Duodenal mucosa (tissue), 2 donors: ENCODE measurements around the gene KCNIP3.

ENCODE experiments used
- H3K27ac ChIP-seq: one replicate; pipeline ENCODE4 v1.7.0; 2013; ENCODE audit warnings: low read depth, low read length
- H3K27me3 ChIP-seq, 2 donors: one replicate each; pipeline ENCODE4 v1.7.0; 2013; ENCODE audit warnings: low read length in 2 of 2, control low read depth in 1 of 2; ENCODE audit not compliant: insufficient read depth in 2 of 2, control insufficient read depth in 1 of 2
- H3K36me3 ChIP-seq, 2 donors: one replicate each; pipeline ENCODE4 v1.7.0; 2013; ENCODE audit warnings: low read length in 2 of 2, control low read depth in 1 of 2; ENCODE audit not compliant: insufficient read depth in 2 of 2, control insufficient read depth in 1 of 2
- H3K4me1 ChIP-seq, 2 donors: one replicate each; pipeline ENCODE4 v1.7.0; 2013; ENCODE audit warnings: low read length in 2 of 2, control low read depth in 1 of 2; ENCODE audit not compliant: insufficient read depth in 2 of 2, control insufficient read depth in 1 of 2
- H3K4me3 ChIP-seq, 2 donors: one replicate each; pipeline ENCODE4 v1.7.0; 2013; ENCODE audit warnings: low read length in 2 of 2, low read depth in 1 of 2
- H3K9ac ChIP-seq, 2 donors: one replicate each; pipeline ENCODE4 v1.7.0; 2013; ENCODE audit warnings: low read length in 2 of 2, low read depth in 1 of 2
- H3K9me3 ChIP-seq, 2 donors: one replicate each; pipeline ENCODE4 v1.7.0; 2013; ENCODE audit warnings: low read length in 2 of 2, control low read depth in 1 of 2; ENCODE audit not compliant: control insufficient read depth in 1 of 2

KCNIP3 gene

DNA sequence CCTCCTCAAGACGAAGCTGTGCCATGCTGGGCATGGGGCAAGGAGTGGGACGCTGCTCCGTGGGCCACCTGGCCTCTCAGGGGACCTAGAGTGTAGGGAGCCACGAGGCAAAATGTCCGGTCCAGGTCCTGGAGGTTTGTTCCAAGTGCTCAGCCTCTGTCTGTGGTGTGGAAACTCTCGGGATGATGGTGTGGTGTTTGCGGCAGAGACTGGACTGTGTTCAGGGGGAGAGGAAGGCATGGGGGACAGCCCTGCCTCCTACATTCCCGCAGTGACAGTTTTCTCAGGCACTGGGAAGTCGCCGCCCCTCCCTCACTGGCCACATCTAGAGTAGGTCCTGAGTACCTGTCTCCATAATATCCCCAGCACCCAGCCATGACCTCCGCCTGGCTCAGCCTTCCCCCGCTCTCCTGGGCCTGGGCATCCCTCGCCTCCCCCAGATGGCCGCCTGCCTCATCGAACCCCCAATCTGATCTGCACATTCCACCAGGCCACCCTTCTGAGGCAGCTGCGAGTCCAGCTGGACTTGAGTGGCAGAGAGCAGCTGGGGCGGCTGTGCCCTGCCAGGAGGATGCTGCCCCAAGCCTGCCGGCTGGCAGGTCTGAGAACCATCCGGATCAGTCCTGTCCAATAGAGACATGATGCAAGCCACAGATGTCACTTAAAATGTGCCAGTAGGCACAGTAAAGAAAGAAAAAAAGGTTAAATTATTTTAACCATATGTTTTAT, 6.2 kb downstream of the KCNIP3 start:
- Histone ChIP-seq H3K9ac (no peak overlapping the region), H3K4me3 (no peak overlapping the region), H3K9me3 (no peaks in the 10 kb centered on the region), H3K27me3 (peaks cover 0 to 4% of the 10 kb centered on the region in 2 donors), H3K27ac (no peak overlapping the region), H3K4me1 (peaks cover 10 to 14% of the 10 kb centered on the region in 2 donors), H3K36me3 (no peaks in the 10 kb centered on the region)

- Histone ChIP-seq H3K27me3 (no peaks in the 10 kb centered on the region), H3K4me1 (peaks cover 12 to 20% of the 10 kb centered on the region in 2 donors), H3K9me3 (no peaks in the 10 kb centered on the region), H3K36me3 (no peaks in the 10 kb centered on the region), H3K4me3 (no peak overlapping the region), H3K9ac (no peak overlapping the region), H3K27ac (no peak overlapping the region)
Measured at GRCh38 chr2:95305380-95306061, 8.4 kb downstream of the KCNIP3 start.

DNA sequence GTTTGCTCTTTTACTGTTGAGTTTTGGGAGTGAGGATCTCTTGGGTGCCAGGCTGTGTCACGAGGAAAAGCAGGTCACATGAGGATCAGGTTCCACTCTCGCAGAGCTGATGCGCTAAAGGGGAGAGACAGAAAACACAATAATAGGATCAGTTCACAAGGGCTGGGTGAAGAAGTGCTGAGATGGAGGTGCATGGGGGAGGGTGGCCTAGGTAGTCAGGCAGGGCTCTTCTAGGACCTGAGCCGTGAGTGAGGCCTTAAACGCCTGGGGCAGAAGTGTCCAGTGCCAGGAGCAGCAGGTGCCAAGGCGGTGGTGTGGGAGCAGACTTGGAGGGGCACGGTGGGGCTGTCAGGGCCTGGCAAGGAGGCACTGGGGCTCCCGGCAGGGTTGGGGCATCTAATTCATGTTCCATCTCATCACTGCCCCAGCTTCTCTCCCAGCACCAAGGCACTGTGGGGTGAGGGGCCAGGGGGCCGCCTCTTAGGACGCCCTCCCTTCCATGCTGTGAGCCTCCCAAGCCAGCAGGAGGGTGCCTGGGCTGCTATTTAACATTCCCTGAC, 9.3 kb downstream of the KCNIP3 start:
- Histone ChIP-seq H3K4me1 (peaks cover 21 to 26% of the 10 kb centered on the region in 2 donors), H3K9me3 (no peaks in the 10 kb centered on the region), H3K9ac (no peak overlapping the region)

DNA sequence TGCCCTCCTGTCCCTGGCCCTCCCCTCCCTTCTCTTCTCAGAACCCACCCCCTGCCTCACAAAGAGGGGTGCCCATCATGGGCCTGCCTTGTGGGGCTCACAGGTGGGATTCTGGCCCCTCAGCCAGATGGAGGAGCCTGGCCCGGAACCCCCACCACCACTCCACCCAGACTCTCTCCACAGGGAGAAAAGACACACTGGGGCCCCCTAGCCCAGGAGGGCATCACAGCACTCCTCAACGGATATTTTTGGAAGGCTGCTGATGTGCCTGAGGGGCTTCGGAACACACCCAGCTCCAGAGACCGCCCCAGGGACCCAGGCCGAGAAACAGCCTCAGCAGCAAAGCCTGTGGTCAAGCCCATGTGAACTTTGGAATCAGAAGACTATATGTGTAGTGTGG, 9.9 kb downstream of the KCNIP3 start:
- no peaks in the 10 kb centered on the region for H3K27me3 ChIP-seq
- peaks cover 21 to 26% of the 10 kb centered on the region in 2 donors for H3K4me1 ChIP-seq
- no peaks in the 10 kb centered on the region for H3K36me3 ChIP-seq
- H3K9me3 ChIP-seq, result no peaks in the 10 kb centered on the region
- no peak overlapping the region for H3K27ac ChIP-seq
- H3K4me3 ChIP-seq, result no peak overlapping the region
- H3K9ac ChIP-seq, result no peak overlapping the region

More for the DNA sequence above, 9.3 kb downstream of the KCNIP3 start:
- H3K27me3 ChIP-seq, result no peaks in the 10 kb centered on the region
- H3K4me3 ChIP-seq, result no peak overlapping the region
- no peaks in the 10 kb centered on the region for H3K36me3 ChIP-seq
- no peak overlapping the region for H3K27ac ChIP-seq

- no peak overlapping the region for H3K9ac ChIP-seq
- H3K27ac ChIP-seq, result no peak overlapping the region
- H3K27me3 ChIP-seq, result no peaks in the 10 kb centered on the region
- no peak overlapping the region for H3K4me3 ChIP-seq
- no peaks in the 10 kb centered on the region for H3K36me3 ChIP-seq
- H3K9me3 ChIP-seq, result no peaks in the 10 kb centered on the region
- peaks cover 21 to 26% of the 10 kb centered on the region in 2 donors for H3K4me1 ChIP-seq
Measured at GRCh38 chr2:95307878-95308277, 10.7 kb downstream of the KCNIP3 start.

DNA sequence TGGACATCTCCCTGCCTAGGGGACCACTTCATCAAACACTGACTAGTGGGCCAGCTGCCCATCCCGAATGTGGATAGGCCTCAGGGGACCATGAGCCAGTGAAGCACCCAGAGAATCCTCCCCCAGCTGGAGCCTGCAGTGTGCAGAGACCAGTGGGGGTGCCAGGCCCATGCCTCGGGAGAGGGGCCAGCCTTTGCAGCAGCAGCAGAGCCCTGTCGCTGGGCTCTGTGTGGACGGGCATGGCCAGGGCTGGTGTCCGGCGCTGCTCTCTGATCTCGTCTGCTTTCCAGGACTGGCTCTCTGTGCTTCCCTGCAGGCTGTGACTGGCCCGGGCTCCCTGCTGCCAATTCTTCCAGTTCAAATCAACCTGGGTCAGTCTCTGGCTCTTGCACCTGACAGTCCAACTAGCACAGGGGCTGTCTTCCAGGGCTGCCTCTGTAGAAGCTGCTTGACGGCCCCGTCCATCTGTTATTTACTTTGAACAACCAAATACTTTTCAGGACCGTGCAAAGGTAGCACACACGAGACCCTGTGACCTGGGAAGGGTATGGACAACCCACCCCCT, 11.4 kb downstream of the KCNIP3 start:
- no peaks in the 10 kb centered on the region for H3K36me3 ChIP-seq
- no peak overlapping the region for H3K9ac ChIP-seq
- peaks cover 21 to 26% of the 10 kb centered on the region in 2 donors for H3K4me1 ChIP-seq
- H3K27ac ChIP-seq, result no peak overlapping the region
- no peak overlapping the region for H3K4me3 ChIP-seq
- H3K27me3 ChIP-seq, result no peaks in the 10 kb centered on the region
- no peaks in the 10 kb centered on the region for H3K9me3 ChIP-seq

- no peaks in the 10 kb centered on the region for H3K9me3 ChIP-seq
- H3K27ac ChIP-seq, result no peak overlapping the region
- H3K9ac ChIP-seq, result no peak overlapping the region
- no peak overlapping the region for H3K4me3 ChIP-seq
- no peaks in the 10 kb centered on the region for H3K27me3 ChIP-seq
- peaks cover 20 to 25% of the 10 kb centered on the region in 2 donors for H3K4me1 ChIP-seq
- H3K36me3 ChIP-seq, result no peaks in the 10 kb centered on the region
Measured at GRCh38 chr2:95309599-95309998, 12.5 kb downstream of the KCNIP3 start.

GRCh38 chr2:95310216-95310615, 13.1 kb downstream of the KCNIP3 start:
- H3K9me3 ChIP-seq, result no peaks in the 10 kb centered on the region
- no peaks in the 10 kb centered on the region for H3K27me3 ChIP-seq
- H3K36me3 ChIP-seq, result no peaks in the 10 kb centered on the region
- no peak overlapping the region for H3K4me3 ChIP-seq
- peaks cover 14 to 19% of the 10 kb centered on the region in 2 donors for H3K4me1 ChIP-seq
- no peak overlapping the region for H3K9ac ChIP-seq
- H3K27ac ChIP-seq, result no peak overlapping the region

- Histone ChIP-seq H3K4me3 (no peak overlapping the region), H3K27me3 (no peaks in the 10 kb centered on the region), H3K27ac (no peak overlapping the region), H3K36me3 (no peaks in the 10 kb centered on the region), H3K9me3 (no peaks in the 10 kb centered on the region), H3K9ac (no peak overlapping the region), H3K4me1 (peaks cover 11 to 15% of the 10 kb centered on the region in 2 donors)
Measured at GRCh38 chr2:95310651-95311050, 13.5 kb downstream of the KCNIP3 start.
